ENCODE results near the gene HNF1A. TPM values are rescaled to one million over a fixed set of nuclear protein-coding genes. Genes with fewer than 3 reads are reported as not detected.

The HNF1A gene
- total RNA-seq, 4 donors from 2014 or later = not detected

GRCh38 chr12:121010860-121011259 is 32.5 kb downstream of the HNF1A start:
- no peaks in the 10 kb centered on the region for H3K9me3 ChIP-seq
- peaks cover 0 to 73% (median 13%) of the 10 kb centered on the region in 3 donors for H3K36me3 ChIP-seq
- H3K4me3 ChIP-seq = no peak overlapping the region
- DNase-seq (ENCODE audit: low spot score in 2 of 2) = no peak
- peaks cover 0 to 12% (median 5%) of the 10 kb centered on the region in 4 donors for H3K4me1 ChIP-seq
- no peak overlapping the region for H3K27ac ChIP-seq
- no peak for TF ChIP-seq CTCF (IDR thresholded peaks at IDR 0.05)
- TF ChIP-seq POLR2A (IDR thresholded peaks at IDR 0.05) = no peak
- no peak for TF ChIP-seq EP300 (IDR thresholded peaks at IDR 0.05)
- WGBS, 2 donors = 93 to 95% methylated on average over 7 to 8 of the region's 8 CpGs
- no peaks in the 10 kb centered on the region for H3K27me3 ChIP-seq

- TF ChIP-seq CTCF (IDR thresholded peaks at IDR 0.05) (no peak), EP300 (IDR thresholded peaks at IDR 0.05) (no peak), POLR2A (IDR thresholded peaks at IDR 0.05) (no peak)
- peaks cover 0 to 63% (median 13%) of the 10 kb centered on the region in 3 donors for H3K36me3 ChIP-seq
- H3K4me1 ChIP-seq = peaks cover 0 to 15% (median 5%) of the 10 kb centered on the region in 4 donors
- H3K27ac ChIP-seq = no peak overlapping the region
- no peaks in the 10 kb centered on the region for H3K9me3 ChIP-seq
- no peaks in the 10 kb centered on the region for H3K27me3 ChIP-seq
- no peak for DNase-seq (ENCODE audit: low spot score in 2 of 2)
- 84 to 86% methylated on average over 6 of the region's 6 CpGs for WGBS, 2 donors
- H3K4me3 ChIP-seq = no peak overlapping the region
Measured at GRCh38 chr12:121011820-121012219, 33.5 kb downstream of the HNF1A start.

GRCh38 chr12:121013715-121014114 is 35.4 kb downstream of the HNF1A start:
- peaks cover 0 to 15% (median 5%) of the 10 kb centered on the region in 4 donors for H3K4me1 ChIP-seq
- TF ChIP-seq CTCF (IDR thresholded peaks at IDR 0.05) = no peak
- H3K27me3 ChIP-seq = no peaks in the 10 kb centered on the region
- H3K9me3 ChIP-seq = no peaks in the 10 kb centered on the region
- peaks cover 0 to 44% (median 13%) of the 10 kb centered on the region in 3 donors for H3K36me3 ChIP-seq
- no peak overlapping the region for H3K4me3 ChIP-seq
- WGBS, 2 donors = 77 to 78% methylated on average over 3 of the region's 3 CpGs
- H3K27ac ChIP-seq = no peak overlapping the region
- DNase-seq (ENCODE audit: low spot score in 2 of 2) = no peak

- H3K9me3 ChIP-seq = no peaks in the 10 kb centered on the region
- peak; percentile 85 to 96 for DNase-seq (ENCODE audit: low spot score in 2 of 2)
- peaks cover 0 to 21% (median 0%) of the 10 kb centered on the region in 3 donors for H3K36me3 ChIP-seq
- 1% methylated on average over 28 to 34 of the region's 34 CpGs for WGBS, 2 donors
- no peaks in the 10 kb centered on the region for H3K27me3 ChIP-seq
- H3K4me1 ChIP-seq = peaks cover 0 to 15% (median 5%) of the 10 kb centered on the region in 4 donors
- H3K4me3 ChIP-seq = peak within 1 kb of the TSS; percentile 70 to 96 (median 86)
- TF ChIP-seq CTCF (IDR thresholded peaks at IDR 0.05) (no peak), POLR2A (IDR thresholded peaks at IDR 0.05) (peak in 1 of 2 donors; percentile 39), EP300 (IDR thresholded peaks at IDR 0.05) (peak; percentile 66 to 91)
- H3K27ac ChIP-seq = peak within 1 kb of the TSS; percentile 70 to 88 (median 78)
Measured at GRCh38 chr12:121015825-121016766, 37.8 kb downstream of the HNF1A start, which contains the start of gene C12orf43. Gene C12orf43 (minus strand): TSS chr12:121016487. CDS start chr12:121016474, 13 bp downstream.

GRCh38 chr12:121017966-121018491 is 39.7 kb downstream of the HNF1A start:
- Histone ChIP-seq H3K36me3 (peaks cover 0 to 6% (median 0%) of the 10 kb centered on the region in 3 donors), H3K4me3 (no peak overlapping the region), H3K4me1 (peaks cover 0 to 15% (median 5%) of the 10 kb centered on the region in 4 donors), H3K27me3 (no peaks in the 10 kb centered on the region), H3K9me3 (no peaks in the 10 kb centered on the region), H3K27ac (no peak overlapping the region)
- DNase-seq (ENCODE audit: low spot score in 2 of 2) = no peak
- no peak for TF ChIP-seq CTCF (IDR thresholded peaks at IDR 0.05)
- no peak for TF ChIP-seq EP300 (IDR thresholded peaks at IDR 0.05)
- no peak for TF ChIP-seq POLR2A (IDR thresholded peaks at IDR 0.05)
- whole genome bisulfite sequencing, 2 donors = 86 to 94% methylated on average over 15 of the region's 15 CpGs
